CD4-positive, alpha-beta T cell treated with Interleukin-2 at 100 ng/mL for 4 hours (primary cell): ENCODE data around the gene USP24.
A peak's percentile ranks its signal among the peaks of the same experiment; 100 is the strongest.
"Not testable (repeated sequence)": the region's sequence is repeated elsewhere in the genome, so short reads cannot be mapped to it uniquely, and the experiment has no call there.

Experiments used
- DNase-seq: peaks from one replicate; pipeline ENCODE4 v3.0.0-alpha.2; 2020; ENCODE audit warnings: low spot score

The USP24 gene

GRCh38 chr1:55196433-55197035 lies 18.6 kb downstream of the USP24 start:
- DNase-seq = no peak

DNA sequence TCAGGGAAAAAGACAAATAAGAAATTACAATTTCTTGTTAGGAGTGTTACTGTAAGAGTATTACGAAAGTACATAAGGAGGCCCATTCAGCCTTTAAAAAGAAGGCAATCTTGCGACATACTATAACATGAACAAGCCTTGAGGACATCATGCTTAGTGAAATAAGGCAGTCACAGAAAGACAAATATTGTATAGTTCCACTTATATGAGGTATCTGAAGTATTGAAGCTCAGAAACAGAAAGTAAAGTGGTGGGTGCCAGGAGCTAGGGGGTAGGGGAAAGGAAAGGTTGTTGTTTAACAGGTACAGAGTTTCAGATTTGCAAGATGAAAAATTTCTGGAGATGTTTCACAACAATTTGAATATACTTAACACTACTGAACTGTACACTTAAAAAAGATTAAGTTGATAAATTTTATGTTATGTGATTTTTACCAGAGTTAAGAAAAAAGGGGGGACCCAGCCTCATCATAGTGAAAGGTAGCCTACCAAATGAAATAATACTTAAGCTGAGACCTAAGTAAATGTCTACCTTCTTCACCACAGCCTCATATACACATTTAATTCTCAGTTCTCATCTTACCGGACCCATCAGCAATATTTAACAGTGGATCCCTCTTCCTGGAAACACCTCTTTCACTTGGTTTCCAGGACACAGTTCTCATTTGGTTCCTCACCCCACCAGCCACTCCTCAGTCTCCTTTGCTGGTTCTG lies 19.5 kb downstream of the USP24 start:
- DNase-seq = no peak

- DNase-seq = no peak
Measured at GRCh38 chr1:55194851-55195250, 20.3 kb downstream of the USP24 start.

- no peak for DNase-seq
Measured at GRCh38 chr1:55192093-55192492, 23.1 kb downstream of the USP24 start.

DNA sequence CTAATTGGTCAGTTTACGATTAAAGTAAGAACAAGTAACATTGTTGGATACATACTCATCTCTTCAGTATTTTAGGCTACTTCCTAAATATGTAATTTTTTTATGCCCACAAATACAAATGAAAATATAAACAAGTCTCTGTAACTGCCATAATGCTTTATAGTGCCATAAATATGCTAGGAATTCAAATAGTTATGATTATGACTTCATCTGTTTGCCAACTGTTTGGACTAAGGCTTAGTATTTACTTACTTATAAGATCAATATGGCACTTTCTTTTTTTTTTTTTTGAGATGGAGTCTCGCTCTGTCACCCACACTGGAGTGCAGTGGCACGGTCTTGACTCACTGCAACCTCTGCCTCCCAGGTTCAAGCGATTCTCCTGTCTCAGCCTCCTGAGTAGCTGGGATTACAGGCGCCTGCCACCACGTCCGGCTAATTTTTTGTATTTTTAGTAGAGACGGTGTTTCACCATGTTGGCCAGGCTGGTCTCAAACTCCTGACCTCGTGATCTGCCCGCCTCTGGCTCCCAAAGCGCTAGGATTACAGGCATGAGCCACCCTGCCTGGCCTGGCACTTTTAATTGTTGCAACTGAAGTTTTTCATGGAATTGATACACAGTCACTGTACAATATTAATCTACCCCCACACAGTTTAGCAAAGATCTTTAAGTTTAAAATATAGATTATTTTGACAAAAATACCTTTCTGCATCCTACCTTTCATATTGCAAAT lies 23.8 kb downstream of the USP24 start:
- not testable (repeated sequence) for DNase-seq

- DNase-seq = no peak
Measured at GRCh38 chr1:55190109-55190508, 25.1 kb downstream of the USP24 start.

DNA sequence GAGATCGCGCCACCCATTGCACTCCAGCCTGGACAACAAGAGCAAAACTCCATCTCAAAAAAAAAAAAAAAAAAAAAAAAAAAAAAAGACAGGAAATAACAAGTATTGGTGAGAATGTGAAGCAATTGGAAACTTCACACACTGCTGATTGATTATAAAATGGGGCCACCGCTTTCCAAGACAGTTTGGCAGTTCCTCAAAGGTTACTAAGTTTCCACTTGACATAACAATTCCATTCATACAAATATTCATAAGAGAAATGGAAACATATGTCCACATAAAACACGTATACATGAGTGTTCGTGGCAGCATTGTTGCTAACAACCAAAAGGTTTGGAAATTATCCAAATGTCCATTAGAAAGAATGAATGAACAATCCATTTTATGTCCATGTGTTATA lies 26.3 kb downstream of the USP24 start:
- no peak for DNase-seq

DNA sequence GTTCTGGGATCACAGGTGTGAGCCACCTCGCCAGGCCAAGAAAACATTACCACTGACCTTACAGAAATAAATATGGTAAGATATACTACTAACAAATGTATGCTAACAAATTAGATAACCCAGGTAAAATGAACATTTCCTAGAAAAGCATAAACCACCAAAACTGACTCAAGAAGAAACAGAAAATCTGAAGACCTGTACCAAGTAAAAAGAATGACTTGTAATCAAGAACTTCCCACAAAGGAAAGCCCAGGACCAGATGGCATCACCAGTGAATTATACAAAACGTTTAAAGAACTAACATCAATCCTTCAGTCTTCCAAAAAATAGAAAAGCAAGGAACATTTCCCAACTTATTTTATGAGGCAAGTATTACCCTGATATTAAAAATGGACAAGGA lies 29.3 kb downstream of the USP24 start:
- DNase-seq = no peak

DNA sequence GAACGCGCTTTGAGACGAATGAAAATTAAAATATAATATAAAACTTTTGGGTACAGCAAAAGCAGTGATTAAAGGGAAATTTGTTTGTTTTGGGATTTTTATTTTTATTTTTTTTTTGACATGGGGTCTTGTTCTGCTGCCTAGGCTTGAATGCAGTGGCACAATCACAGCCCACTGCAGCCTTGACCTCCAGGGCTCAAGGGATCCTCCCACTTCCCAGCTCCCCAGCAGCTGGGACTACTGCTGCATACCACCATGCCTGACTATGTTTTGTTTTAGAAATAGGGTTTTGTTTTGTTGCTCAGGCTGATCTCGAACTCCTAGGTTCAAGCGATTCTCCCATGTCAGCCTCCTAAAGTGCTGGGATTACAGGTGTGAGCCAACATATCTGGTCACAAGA lies 30.3 kb downstream of the USP24 start:
- no peak for DNase-seq

DNA sequence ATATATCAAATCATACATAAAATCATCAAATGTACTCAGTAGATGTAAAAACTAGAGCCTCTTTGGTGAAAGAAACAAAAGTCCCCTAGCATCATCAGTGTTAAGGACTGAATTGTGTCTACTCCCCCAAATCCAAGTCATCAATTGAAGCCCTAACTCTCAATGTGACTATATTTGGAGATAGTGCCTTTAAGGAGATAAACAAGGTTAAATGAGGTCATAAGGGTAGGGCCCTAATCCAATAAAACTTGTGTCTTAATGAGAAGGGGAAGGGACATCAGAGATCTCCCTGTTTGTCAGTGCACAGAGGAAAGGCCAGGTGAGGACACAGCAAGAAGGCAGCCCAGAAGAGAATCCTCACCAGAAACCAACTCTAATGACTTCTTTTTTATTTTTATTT lies 33.5 kb downstream of the USP24 start:
- DNase-seq = no peak

GRCh38 chr1:55180075-55180670 lies 35.0 kb downstream of the USP24 start:
- DNase-seq = no peak

DNA sequence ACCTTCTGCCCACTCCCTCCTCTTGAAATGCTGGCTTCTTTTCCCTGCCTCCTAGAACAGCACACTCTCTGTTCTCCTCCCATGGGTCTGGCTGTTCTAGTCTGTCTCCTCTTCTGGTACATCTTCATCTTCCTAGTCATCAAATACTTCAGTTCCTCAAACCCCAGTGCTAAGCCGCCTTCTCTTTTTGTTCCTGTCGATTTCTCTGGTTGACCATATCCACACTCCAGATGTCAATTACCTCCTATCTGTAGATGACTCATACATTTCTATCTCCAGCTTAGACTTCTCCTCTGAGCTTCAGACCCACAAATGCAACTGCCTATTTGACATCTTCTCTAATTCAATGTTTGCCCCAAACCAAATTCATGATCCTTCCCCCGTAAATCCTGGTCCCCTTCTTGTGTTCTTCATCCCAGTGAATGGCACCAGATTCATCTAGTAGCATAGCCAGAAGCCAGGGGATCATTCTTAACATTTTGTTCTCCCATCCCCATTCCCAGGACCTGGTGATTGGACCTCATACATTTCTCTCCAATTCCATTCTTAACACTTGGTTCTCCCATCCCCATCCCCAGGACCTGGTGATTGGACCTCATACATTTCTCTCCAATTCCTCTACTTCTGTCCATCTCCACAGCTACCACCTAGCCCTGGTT lies 35.9 kb downstream of the USP24 start:
- DNase-seq = no peak

DNA sequence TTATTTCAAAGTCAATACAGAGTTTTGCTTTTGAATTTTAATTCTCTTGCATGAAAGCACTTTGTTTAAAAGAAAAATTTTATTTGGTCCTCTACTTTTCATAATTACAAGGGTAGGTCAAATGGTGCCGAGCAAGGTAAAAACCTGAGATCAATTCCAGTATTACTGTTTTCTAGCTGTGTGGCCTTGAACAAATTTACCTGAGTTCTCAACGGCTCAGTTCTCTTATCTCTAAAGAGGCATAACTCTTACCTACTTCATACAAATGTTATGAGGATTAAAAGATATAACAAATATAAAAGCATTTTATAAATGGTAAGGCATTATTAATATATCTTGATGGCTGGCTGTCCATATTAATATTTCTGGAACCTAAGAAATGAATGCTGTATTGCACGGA lies 42.5 kb downstream of the USP24 start:
- DNase-seq = no peak

GRCh38 chr1:55172272-55172671 lies 42.9 kb downstream of the USP24 start:
- DNase-seq = no peak

GRCh38 chr1:55171694-55172093 lies 43.5 kb downstream of the USP24 start:
- no peak for DNase-seq

GRCh38 chr1:55170426-55170825 lies 44.7 kb downstream of the USP24 start:
- no peak for DNase-seq

GRCh38 chr1:55169126-55169525 lies 46.0 kb downstream of the USP24 start:
- no peak for DNase-seq

- DNase-seq = no peak
Measured at GRCh38 chr1:55168353-55168752, 46.8 kb downstream of the USP24 start.

- DNase-seq = no peak
Measured at GRCh38 chr1:55167224-55167871, 47.8 kb downstream of the USP24 start.

DNA sequence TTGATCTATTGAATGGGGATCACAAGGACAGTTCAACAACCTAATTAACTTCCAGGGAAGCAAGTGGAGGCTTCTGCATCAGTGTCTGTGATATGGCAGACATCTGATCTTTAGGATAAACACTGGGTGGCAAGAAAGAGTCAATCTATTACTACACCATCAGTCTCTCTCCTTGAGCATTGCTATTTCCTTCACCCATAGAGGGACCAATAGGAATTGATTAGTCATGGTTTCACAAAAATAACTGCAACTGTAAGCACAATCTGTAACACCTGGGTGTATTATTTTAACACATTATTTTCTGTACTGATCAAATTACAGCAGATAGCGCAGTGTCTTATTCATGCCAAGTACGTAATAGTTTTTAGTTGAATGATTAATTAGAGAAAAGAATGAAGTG lies 50.3 kb downstream of the USP24 start:
- DNase-seq = peak; percentile 21

- no peak for DNase-seq
Measured at GRCh38 chr1:55159571-55159970, 55.6 kb downstream of the USP24 start.

GRCh38 chr1:55156608-55157007 lies 58.6 kb downstream of the USP24 start:
- no peak for DNase-seq
